GM10248 (cell line): ENCODE data around the gene OVOL3.
"Not testable (repeated sequence)": the region's sequence is repeated elsewhere in the genome, so short reads cannot be mapped to it uniquely, and the experiment has no call there.

ENCODE experiments used
- CTCF ChIA-PET: fragments of 300-600 bp; sonication (Branson Sonifier 250); formaldehyde crosslinking; extraction: SDS; loops from one replicate; lab custom pipeline; 2021; ENCODE audit warnings: antibody characterized with exemption; lab: Yijun Ruan, JAX
- POLR2A ChIA-PET: fragments of 350-650 bp; sonication (Branson Sonifier 250); formaldehyde crosslinking; extraction: SDS; loops from one replicate; lab custom pipeline; 2020; ENCODE audit warnings: antibody characterized with exemption; lab: Yijun Ruan, JAX
- DNase-seq: peaks from one replicate; pipeline ENCODE4 v3.0.0; 2012; ENCODE audit errors: extremely low spot score
- TF ChIP-seq, protein P1 (sequence below): IDR thresholded peaks from 2 replicates; pipeline ENCODE4 v1.5.1; 2012; ENCODE audit warnings: mild to moderate bottlenecking, low read depth; ENCODE audit errors: extremely low read depth, missing control alignments, control extremely low read depth

Gene OVOL3

DNA sequence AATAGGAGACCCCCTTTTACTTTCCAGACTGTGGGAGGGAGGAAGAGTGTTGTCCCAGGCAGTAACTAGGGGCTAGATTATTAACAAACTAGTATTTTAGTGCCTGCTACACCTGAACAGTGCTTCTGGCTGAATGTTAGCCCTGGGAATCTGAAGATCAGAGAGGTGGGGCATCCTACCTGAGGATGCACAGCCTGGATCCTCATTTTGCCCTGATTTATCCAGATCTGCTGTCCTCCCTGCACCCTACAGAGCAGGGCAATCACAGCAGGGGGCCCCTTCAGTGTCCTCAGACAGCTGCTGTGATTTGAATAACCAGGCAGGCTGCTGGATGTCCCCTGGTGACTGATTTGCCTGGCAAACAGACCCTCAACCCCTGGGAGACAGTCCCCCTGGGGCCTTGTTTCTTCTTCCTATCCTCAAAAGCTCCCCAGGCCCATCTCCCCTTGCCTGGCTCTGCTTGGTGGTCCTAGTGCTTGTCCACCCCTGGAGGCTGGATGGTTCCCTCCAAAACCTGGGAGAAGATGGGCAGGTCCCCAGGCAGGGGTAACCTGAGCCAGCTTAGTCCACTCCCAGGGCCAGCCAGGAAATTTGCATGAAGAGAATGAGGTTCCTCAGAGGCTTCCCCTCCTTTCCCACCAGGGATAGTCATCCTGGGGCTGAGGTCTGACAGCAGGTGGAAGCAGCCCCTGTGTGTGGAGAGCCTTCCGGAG lies at the start of gene OVOL3:
TSS of gene OVOL3 (plus strand) at position 657 of the 713 bp plus-strand sequence. CDS start 60 bp downstream, outside the sequence.
- no peak for DNase-seq
- CTCF ChIA-PET: interaction anchor here (1.4 to 1.9 kb wide), 2 partner anchors 17 to 18 kb away, joined by 4 to 5 read pairs; no protein-coding TSS in a partner anchor
- POLR2A ChIA-PET: no interaction called here
- TF ChIP-seq, protein P1, sequence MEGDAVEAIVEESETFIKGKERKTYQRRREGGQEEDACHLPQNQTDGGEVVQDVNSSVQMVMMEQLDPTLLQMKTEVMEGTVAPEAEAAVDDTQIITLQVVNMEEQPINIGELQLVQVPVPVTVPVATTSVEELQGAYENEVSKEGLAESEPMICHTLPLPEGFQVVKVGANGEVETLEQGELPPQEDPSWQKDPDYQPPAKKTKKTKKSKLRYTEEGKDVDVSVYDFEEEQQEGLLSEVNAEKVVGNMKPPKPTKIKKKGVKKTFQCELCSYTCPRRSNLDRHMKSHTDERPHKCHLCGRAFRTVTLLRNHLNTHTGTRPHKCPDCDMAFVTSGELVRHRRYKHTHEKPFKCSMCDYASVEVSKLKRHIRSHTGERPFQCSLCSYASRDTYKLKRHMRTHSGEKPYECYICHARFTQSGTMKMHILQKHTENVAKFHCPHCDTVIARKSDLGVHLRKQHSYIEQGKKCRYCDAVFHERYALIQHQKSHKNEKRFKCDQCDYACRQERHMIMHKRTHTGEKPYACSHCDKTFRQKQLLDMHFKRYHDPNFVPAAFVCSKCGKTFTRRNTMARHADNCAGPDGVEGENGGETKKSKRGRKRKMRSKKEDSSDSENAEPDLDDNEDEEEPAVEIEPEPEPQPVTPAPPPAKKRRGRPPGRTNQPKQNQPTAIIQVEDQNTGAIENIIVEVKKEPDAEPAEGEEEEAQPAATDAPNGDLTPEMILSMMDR: no peak

DNA sequence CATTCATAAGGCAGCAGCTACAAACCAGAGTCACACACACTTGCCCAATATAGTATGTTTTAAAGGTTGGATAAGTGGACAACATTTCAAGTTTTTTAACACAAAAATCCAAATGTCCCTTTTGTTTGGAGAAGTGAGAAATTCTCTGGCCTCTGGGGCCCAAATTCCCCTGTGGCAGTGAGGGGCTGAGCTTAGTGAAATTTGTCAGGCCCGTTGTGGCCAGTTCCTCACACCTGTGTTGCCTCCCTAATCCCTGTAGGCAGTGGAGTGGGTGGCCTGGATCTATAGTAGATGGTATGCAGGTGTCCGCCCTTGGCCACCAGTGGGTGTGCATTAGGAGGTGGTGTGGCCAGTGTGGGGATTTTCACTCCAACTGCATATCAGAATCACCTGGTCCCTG lies 49.6 kb upstream of the OVOL3 start:
- TF ChIP-seq, protein P1: no peak
- ChIA-PET CTCF (interaction anchor here (1.0 to 3.3 kb wide), 20 partner anchors 9 to 464 kb away, joined by 3 to 21 read pairs (median 6); partner anchors contain the start of genes ZNF146 and ZNF565), POLR2A (no interaction called here)
- DNase-seq: no peak

DNA sequence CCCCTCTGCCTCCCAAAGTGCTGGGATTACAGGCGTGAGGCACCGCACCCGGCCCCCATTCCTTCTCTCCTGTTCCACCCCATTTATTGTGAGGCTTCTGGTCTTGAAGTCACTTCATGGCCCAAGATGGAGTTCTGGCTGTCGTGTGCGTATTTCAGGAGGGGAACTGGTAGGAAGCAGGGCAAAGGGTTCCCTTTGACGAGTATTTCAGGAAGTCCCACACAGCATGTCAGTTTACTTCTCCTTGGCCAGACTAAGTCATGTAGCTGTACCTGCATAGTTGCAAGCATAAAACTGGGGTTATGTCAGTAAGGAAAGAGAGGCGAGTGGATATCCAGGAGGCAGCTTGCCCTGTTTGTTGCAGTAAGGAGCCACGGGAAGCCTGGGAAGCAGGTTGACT lies 46.1 kb upstream of the OVOL3 start:
- ChIA-PET POLR2A (no interaction called here), CTCF (no interaction called here)
- no peak for DNase-seq
- TF ChIP-seq, protein P1: no peak

DNA sequence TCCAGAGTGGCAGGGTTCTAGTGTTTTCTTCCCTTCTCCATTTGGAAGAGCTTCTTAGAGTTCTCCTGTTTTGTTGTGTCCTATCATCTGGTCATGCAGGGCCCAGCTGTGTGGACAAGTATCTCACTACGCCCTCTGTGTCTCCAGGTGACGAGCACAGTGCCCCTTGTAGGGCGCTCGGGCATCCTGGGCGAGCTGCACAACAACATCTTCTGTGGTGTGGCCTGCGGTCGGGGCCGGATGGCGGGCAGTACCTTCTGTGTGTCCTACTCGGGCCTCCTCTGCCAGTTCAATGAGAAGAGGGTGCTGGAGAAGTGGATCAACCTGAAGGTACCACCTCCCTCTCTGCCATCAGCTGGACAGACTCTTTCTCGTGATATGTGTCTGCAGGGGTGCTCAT lies 43.3 kb upstream of the OVOL3 start:
- no peak for DNase-seq
- ChIA-PET CTCF (interaction anchor here (0.7 to 1.9 kb wide), 3 partner anchors 9 to 47 kb away, joined by 3 to 8 read pairs (median 3); partner anchors contain the start of gene POLR2I), POLR2A (no interaction called here)
- TF ChIP-seq, protein P1: no peak

DNA sequence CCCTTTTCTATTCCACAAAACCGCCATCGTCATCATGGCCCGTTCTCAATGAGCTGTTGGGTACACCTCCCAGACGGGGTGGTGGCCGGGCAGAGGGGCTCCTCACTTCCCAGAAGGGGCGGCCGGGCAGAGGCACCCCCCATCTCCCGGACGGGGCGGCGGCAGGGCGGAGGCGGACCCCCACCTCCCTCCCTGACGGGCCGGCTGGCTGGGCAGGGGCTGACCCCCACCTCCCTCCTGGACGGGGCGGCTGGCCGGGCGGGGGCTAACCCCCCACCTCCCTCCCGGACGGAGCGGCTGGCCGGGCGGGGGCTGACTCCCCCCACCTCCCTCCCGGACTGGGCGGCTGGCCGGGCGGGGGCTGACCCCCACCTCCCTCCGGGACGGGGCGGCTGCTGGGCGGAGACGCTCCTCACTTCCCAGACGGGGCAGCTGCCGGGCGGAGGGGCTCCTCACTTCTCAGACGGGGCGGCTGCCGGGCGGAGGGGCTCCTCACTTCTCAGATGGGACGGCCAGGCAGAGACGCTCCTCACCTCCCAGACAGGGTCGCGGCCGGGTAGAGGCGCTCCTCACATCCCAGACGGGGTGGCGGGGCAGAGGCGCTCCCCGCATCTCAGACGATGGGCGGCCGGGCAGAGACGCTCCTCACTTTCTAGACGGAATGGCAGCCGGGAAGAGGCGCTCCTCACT lies 42.0 kb upstream of the OVOL3 start:
- CTCF ChIA-PET, POLR2A ChIA-PET, DNase-seq: not testable (repeated sequence)

DNA sequence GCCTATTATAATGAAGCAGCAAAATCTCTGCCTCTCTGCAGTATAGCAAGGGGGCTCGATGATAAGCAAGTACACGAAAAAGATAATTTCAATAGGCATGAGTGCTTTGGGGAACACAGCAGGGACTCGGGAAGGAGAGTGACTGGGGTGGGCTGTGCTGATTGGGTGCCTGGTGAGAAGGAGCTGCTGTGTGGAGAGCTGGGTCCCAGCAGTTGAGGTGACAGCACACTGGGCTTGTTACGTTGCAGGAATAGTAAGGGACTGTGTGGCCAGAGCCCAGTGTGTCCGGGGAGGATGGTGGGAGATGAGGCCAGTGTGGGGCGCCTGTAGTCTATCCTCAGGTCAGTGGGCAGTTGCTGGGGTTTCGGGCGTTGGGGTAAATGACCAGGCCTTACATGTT lies 38.9 kb upstream of the OVOL3 start:
- TF ChIP-seq, protein P1: no peak
- CTCF ChIA-PET: interaction anchor here (1.1 to 2.1 kb wide), 4 partner anchors 11 to 18 kb away, joined by 3 to 9 read pairs (median 6); partner anchors contain the start of gene THAP8
- DNase-seq: no peak
- POLR2A ChIA-PET: interaction anchor here (0.6 kb wide), 1 partner anchor 278 kb away, joined by 5 read pairs; no protein-coding TSS in a partner anchor
